CD4-positive, alpha-beta T cell (primary cell): ENCODE measurements around the gene KRT33B. TPM values are rescaled to one million over a fixed set of nuclear protein-coding genes. Genes with fewer than 3 reads are reported as not detected.

ENCODE experiments used
- ATAC-seq: fragments of 200-7000 bp; cut with Tn5 transposase; one replicate; pipeline ENCODE4 v1.10.0; 2022; ENCODE audit warnings: mild to moderate bottlenecking; ENCODE audit not compliant: poor library complexity
- CTCF ChIA-PET: fragments of 350-600 bp; sonication (Branson Sonifier 250); formaldehyde crosslinking; loops from one replicate; lab custom pipeline; 2021; ENCODE audit warnings: antibody characterized with exemption, inconsistent platforms; lab: Charles Lee
- POLR2A ChIA-PET: fragments of 350-600 bp; sonication (Branson Sonifier 250); formaldehyde crosslinking; loops from one replicate; lab custom pipeline; 2021; ENCODE audit warnings: antibody characterized with exemption, inconsistent platforms; lab: Charles Lee
- DNase-seq, 14 experiments: peaks; one replicate each; pipeline ENCODE4 v3.0.0-alpha.2; 2013 to 2020; ENCODE audit warnings: mixed read lengths in 2 of 14
- H3K27ac ChIP-seq, 2 donors: one replicate each; pipeline versions ENCODE4 v1.5.1 to v1.7.0; 2013; ENCODE audit warnings: low read length in 2 of 2, low read depth in 1 of 2, mild to moderate bottlenecking in 1 of 2
- H3K27me3 ChIP-seq, 2 experiments: 1 replicate in 1 of 2; 2 replicates in 1 of 2; pipeline versions ENCODE4 v1.6.1 to v1.7.0; 2013; ENCODE audit warnings: low read length in 2 of 2, control low read depth in 1 of 2, mild to moderate bottlenecking in 1 of 2, moderate library complexity in 1 of 2; ENCODE audit not compliant: insufficient read depth in 2 of 2, control insufficient read depth in 1 of 2
- H3K36me3 ChIP-seq: one replicate; pipeline ENCODE4 v1.6.1; 2013; ENCODE audit warnings: low read length, control low read depth; ENCODE audit not compliant: insufficient read depth
- H3K4me1 ChIP-seq: one replicate; pipeline ENCODE4 v1.6.1; 2013; ENCODE audit warnings: low read length, control low read depth; ENCODE audit not compliant: insufficient read depth
- H3K4me3 ChIP-seq: one replicate; pipeline ENCODE4 v1.5.1; 2013; ENCODE audit warnings: mild to moderate bottlenecking, low read length, moderate library complexity
- H3K9me3 ChIP-seq, 2 experiments: 1 replicate in 1 of 2; 2 replicates in 1 of 2; pipeline versions ENCODE4 v1.6.1 to v1.7.0; 2013; ENCODE audit warnings: low read length in 2 of 2, mild to moderate bottlenecking in 2 of 2, control low read depth in 1 of 2, moderate library complexity in 1 of 2; ENCODE audit not compliant: control insufficient read depth in 1 of 2, insufficient read depth in 1 of 2
- H3K27ac Mint-ChIP-seq: one replicate; pipeline ENCODE4 v1.8.0; 2020; ENCODE audit warnings: mixed read lengths
- H3K27me3 Mint-ChIP-seq: one replicate; pipeline ENCODE4 v1.8.0; 2021; ENCODE audit warnings: mixed read lengths
- H3K36me3 Mint-ChIP-seq: one replicate; pipeline ENCODE4 v1.8.0; 2021; ENCODE audit warnings: low read depth, mixed read lengths
- H3K4me1 Mint-ChIP-seq: one replicate; pipeline ENCODE4 v1.8.0; 2021; ENCODE audit warnings: low read depth, mixed read lengths
- H3K4me3 Mint-ChIP-seq: one replicate; pipeline ENCODE4 v1.8.0; 2020; ENCODE audit warnings: mild to moderate bottlenecking, mixed read lengths
- H3K9me3 Mint-ChIP-seq: one replicate; pipeline ENCODE4 v1.8.0; 2020; ENCODE audit warnings: mixed read lengths
- CTCF ChIP-seq: fragments of 200-600 bp; IDR thresholded peaks from one replicate; pipeline ENCODE4 v1.8.0; 2022; ENCODE audit warnings: antibody characterized with exemption, mild to moderate bottlenecking
- intact Hi-C, 2 experiments: fragments of 100-400 bp; cut with DNase I in 1 of 2; cut with micrococcal nuclease in 1 of 2; formaldehyde crosslinking; loops; one replicate each; pipeline versions ENCODE4 v1.15.1 to v1.9.0; 2023 to 2025; cut with DNase I, micrococcal nuclease
- total RNA-seq, 174 experiments: library from RNA in 2 of 174; stranded (reverse) in 2 of 174; gene quantifications; one replicate each; pipeline ENCODE4 v1.2.3 and lab custom pipeline; 2021 to 2026

Gene KRT33B
- total RNA-seq, 2 experiments from 2014 or later, result not detected

- H3K4me3 Mint-ChIP-seq, result no peak overlapping the region
- Histone ChIP-seq H3K27ac (no peak overlapping the region), H3K4me1 (peaks cover 65% of the 10 kb centered on the region), H3K4me3 (no peak overlapping the region), H3K9me3 (no peaks in the 10 kb centered on the region), H3K36me3 (no peaks in the 10 kb centered on the region), H3K27me3 (no peaks in the 10 kb centered on the region)
- H3K9me3 Mint-ChIP-seq, result no peaks in the 10 kb centered on the region
- ChIA-PET CTCF (no interaction called here), POLR2A (interaction anchor here (1.4 to 1.5 kb wide), 2 partner anchors 8 to 10 kb away, joined by 3 to 5 read pairs; no protein-coding TSS in a partner anchor)
- no peaks in the 10 kb centered on the region for H3K27me3 Mint-ChIP-seq
- DNase-seq (no peak), ATAC-seq (no peak)
- no peaks in the 10 kb centered on the region for H3K36me3 Mint-ChIP-seq
- intact Hi-C loops, result no loop called here
- no peak for TF ChIP-seq CTCF
- peaks cover 52% of the 10 kb centered on the region for H3K4me1 Mint-ChIP-seq
- no peak overlapping the region for H3K27ac Mint-ChIP-seq
Measured at GRCh38 chr17:41332239-41332638, 37.4 kb downstream of the KRT33B start.

- Mint-ChIP-seq H3K27ac (no peak overlapping the region), H3K9me3 (no peaks in the 10 kb centered on the region), H3K27me3 (no peaks in the 10 kb centered on the region), H3K36me3 (no peaks in the 10 kb centered on the region), H3K4me3 (no peak overlapping the region), H3K4me1 (peaks cover 57% of the 10 kb centered on the region)
- CTCF ChIA-PET, result interaction anchor here (1.3 kb wide), 1 partner anchor 10 kb away, joined by 6 read pairs; no protein-coding TSS in a partner anchor
- DNase-seq (no peak), ATAC-seq (no peak)
- Histone ChIP-seq H3K27ac (no peak overlapping the region), H3K27me3 (no peaks in the 10 kb centered on the region), H3K4me3 (no peak overlapping the region), H3K36me3 (no peaks in the 10 kb centered on the region), H3K4me1 (peaks cover 65% of the 10 kb centered on the region), H3K9me3 (no peaks in the 10 kb centered on the region)
- POLR2A ChIA-PET, result interaction anchor here (1.4 to 1.5 kb wide), 2 partner anchors 9 kb away, joined by 3 to 5 read pairs; no protein-coding TSS in a partner anchor
- TF ChIP-seq CTCF, result no peak
- intact Hi-C loops, result no loop called here
Measured at GRCh38 chr17:41331606-41332005, 38.0 kb downstream of the KRT33B start.

- no peaks in the 10 kb centered on the region for H3K36me3 ChIP-seq
- no peak overlapping the region for H3K4me3 Mint-ChIP-seq
- H3K9me3 ChIP-seq, result no peaks in the 10 kb centered on the region
- ChIA-PET POLR2A (interaction anchor here (1.0 to 1.4 kb wide), 2 partner anchors 9 to 21 kb away, joined by 3 to 5 read pairs; partner anchors contain the start of gene KRTAP16-1), CTCF (interaction anchor here (0.8 kb wide), 1 partner anchor 220 kb away, joined by 3 read pairs; no protein-coding TSS in a partner anchor)
- TF ChIP-seq CTCF, result peak; percentile 23
- no peaks in the 10 kb centered on the region for H3K27me3 Mint-ChIP-seq
- H3K27ac Mint-ChIP-seq, result no peak overlapping the region
- no peaks in the 10 kb centered on the region for H3K9me3 Mint-ChIP-seq
- no peak for ATAC-seq
- no peak overlapping the region for H3K4me3 ChIP-seq
- intact Hi-C loops, result loop anchor here in 1 of 2 experiments (5.0 to 10.0 kb wide), 2 partner anchors 165 to 218 kb away; no protein-coding TSS in a partner anchor
- H3K27me3 ChIP-seq, result no peaks in the 10 kb centered on the region
- peak in 3 of 14 experiments; percentile 39 to 49 (median 45) for DNase-seq
- no peak overlapping the region for H3K27ac ChIP-seq
- peaks cover 65% of the 10 kb centered on the region for H3K4me1 ChIP-seq
- no peaks in the 10 kb centered on the region for H3K36me3 Mint-ChIP-seq
- H3K4me1 Mint-ChIP-seq, result peaks cover 49% of the 10 kb centered on the region
Measured at GRCh38 chr17:41329279-41329948, 40.2 kb downstream of the KRT33B start.
